Left renal cortex interstitium (tissue), 4 donors: ENCODE data around the gene PARVB. TPM values are rescaled to one million over a fixed set of nuclear protein-coding genes. Genes with fewer than 3 reads are reported as not detected.
A peak's percentile ranks its signal among the peaks of the same experiment; 100 is the strongest.
"Not testable (repeated sequence)": the region's sequence is repeated elsewhere in the genome, so short reads cannot be mapped to it uniquely, and the experiment has no call there.

Experiments used
- DNase-seq, 4 donors: peaks; one replicate each; pipeline ENCODE4 v3.0.0-alpha.2; 2013; ENCODE audit warnings: low read depth in 4 of 4, low spot score in 2 of 4, missing footprints in 1 of 4
- polyA plus RNA-seq, 4 donors: library from polyadenylated mRNA; unstranded; fragments of 120-200 nt; gene quantifications; one replicate each; pipeline ENCODE4 v1.2.1, GENCODE V29; 2013; ENCODE audit not compliant: insufficient read length in 4 of 4

The PARVB gene
- polyA plus RNA-seq, 4 donors: 20.8 to 25.3 (median 23.9) TPM

DNA sequence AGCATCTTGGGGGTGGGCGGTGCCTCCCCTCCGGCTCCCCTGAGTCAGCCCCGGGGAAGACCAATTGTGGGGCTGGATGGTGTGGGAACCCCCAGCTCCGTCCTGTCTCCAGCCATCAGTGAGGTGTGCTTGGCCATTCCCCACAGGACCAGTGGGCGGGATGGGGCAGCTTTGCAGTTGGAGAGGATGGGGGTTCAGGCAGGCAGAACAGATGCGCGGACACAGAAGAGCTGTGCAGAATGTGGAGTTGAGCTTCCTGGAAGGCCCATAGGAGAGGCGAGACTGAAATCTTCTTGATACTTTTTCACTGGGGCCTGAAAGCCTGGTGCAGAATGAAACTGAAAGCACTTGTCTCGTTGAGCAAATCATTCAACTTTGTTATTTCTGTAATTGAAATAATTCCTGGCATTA is 23.8 kb downstream of the PARVB start:
- DNase-seq: no peak

GRCh38 chr22:44049486-44050231 is 25.6 kb downstream of the PARVB start:
- DNase-seq: no peak

GRCh38 chr22:44050766-44051355 is 26.8 kb downstream of the PARVB start:
- no peak for DNase-seq

DNA sequence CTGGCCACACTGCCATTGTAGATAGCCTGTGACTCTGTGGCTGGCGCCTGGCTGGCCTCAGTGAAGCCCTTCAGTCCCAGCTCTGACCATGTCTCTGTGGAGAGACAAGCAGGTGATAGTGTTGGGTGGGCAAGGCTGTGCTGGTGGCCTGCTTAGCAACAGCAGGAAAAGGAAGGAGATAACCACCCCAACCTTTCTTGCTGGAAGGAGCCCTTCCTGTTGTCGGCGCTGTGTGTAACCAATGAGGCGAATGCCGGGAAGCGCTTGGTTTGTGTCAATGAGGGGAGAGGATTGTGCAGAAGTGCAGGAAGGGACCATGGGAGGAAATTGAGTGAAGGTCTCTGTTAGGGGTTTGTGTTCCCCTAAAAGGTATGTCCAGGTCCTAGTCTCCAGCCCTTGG is 27.3 kb downstream of the PARVB start:
- no peak for DNase-seq

- no peak for DNase-seq
These were observed 27.9 kb downstream of the PARVB start for GRCh38 chr22:44051961-44052360.

GRCh38 chr22:44055805-44056204 is 31.7 kb downstream of the PARVB start:
- DNase-seq: no peak

GRCh38 chr22:44056649-44057048 is 32.5 kb downstream of the PARVB start:
- not testable (repeated sequence) for DNase-seq

GRCh38 chr22:44057401-44057987 is 33.4 kb downstream of the PARVB start:
- no peak for DNase-seq

DNA sequence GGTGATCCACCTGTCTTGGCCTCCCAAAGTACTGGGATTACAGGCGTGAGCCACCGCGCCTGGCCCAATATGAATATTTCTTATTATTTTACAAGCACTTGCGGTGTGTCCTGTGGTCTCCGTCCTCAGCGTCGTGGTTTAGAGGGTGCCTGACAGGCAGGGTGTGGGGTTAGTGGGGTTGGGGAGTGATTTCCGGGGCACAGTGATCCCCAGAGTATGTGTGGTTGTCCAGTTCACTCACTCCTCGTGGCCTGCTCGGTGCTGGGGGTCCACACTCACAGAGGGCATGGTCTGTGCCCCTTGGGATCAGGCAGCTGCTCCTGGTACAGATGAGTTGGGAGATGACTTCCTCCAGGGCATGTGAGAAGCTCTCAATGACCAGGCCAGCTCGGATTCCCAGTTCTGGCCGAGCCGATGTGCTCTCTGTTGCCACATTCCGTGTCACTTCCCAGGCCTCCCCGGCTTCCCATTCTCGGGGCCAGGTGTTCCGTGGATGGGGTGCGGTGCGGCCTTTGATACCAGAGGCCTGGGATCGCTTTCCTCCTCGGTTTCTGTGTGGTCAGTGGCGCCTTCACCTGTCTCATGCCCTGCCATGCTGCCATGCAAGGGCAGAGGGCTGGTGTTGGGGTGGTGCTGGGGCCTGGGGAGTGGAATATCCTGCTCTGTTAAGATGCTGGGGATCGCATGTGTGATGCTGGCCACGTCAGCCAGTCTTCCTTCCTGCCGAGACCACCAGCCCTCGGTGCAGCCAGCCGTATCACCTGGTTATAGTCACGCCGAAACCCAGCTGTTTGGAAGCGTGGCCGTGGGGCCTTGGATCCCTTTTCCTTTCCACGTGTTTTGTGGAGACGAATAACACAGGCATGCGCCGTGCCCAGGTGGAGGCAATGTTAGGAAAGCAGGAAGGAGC is 39.6 kb downstream of the PARVB start:
- DNase-seq: no peak

DNA sequence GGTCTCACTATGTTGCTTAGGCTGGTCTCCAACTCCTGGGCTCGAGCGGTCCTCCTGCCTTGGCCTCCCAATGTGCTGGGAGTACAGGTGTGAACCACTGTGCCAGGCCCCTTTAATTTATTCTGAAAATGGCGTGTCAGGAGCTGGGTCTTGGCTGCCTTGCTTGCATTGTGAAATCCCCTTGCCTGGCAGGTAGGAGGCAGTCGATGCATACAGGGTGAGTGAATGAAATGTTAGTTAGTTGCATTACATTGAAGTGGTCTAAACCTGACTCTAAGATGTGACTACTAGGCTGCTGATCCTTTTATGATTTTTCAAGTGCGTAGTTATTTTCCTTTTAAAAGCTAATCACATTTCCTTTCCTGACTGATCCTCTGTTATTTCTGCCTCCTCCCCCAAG is 42.9 kb downstream of the PARVB start:
- DNase-seq: no peak

DNA sequence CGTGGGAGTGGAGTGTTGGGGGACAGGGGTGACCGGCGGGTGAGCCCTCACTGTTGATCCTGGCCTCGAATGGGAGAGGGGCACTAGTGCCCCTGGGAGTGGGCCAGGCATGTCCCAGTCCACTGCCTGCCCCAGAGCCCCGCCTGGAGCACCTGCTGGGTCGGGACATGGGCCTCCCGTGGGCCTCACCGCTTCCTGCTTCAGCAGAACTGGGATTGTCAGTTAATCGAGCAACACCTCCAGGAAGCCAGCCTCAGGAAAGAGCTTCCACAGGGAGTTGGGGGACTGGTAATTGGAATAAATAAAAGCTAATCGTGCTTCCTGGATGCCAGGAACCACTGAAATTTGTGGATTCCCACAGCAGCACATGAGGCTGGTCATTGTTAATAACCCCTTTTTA is 43.8 kb downstream of the PARVB start:
- no peak for DNase-seq

DNA sequence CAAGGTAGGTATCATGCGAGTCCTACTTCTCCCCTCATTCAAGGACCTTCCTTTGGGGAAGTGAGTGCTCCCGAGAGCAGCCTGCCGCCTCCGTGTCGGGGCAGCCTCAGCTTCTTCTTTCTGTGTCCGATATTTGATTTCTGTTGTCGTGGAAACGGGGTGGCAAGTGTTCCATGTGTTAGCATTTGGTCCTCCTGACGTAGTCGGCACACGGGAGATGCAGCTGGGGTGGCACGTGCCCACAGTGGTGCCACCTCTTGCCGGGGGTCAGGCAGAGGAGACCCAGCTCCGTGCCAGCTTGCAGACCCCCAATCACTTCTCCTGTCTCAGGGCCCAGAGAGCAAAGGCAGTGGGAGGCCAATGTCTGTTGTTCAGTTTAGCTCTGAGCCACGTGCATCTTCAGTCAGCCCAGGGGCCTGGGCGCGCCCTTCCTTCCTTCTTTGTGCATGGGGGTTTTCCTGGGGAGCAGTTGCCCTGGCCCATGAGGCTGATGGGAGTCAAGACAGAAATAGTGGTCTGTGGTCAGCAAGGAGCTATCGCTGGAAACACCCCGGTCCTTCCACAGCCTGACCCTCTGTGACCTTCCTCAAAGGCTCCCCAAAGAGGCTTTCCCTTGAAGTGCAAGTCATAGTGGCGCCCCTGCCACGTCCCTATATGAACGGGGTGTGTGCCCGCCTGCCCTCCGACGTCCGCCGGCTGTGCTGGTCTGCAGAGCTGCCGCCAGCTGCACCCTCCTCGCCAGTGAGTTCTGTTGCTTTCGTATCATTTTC is 44.5 kb downstream of the PARVB start:
- DNase-seq: no peak

DNA sequence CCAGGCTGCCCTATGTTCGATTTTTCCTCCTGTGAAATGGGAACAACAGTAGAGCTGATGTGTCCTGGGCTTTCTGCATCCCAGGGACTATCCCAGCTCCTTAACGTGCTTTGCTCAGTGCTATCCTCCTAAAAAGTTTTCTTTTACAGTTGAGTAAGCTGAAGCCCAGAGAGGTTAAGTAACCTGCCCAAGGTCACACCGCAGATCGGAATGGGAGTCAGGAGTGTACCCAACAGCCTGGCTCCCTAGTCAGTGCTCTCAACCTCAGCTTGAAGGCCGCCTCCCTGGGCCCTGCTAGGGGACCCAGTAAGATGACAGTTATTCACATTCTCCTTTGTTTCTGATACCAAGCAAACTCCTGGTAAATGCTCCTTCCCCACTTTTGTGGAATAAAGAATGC is 45.9 kb downstream of the PARVB start:
- DNase-seq: no peak

DNA sequence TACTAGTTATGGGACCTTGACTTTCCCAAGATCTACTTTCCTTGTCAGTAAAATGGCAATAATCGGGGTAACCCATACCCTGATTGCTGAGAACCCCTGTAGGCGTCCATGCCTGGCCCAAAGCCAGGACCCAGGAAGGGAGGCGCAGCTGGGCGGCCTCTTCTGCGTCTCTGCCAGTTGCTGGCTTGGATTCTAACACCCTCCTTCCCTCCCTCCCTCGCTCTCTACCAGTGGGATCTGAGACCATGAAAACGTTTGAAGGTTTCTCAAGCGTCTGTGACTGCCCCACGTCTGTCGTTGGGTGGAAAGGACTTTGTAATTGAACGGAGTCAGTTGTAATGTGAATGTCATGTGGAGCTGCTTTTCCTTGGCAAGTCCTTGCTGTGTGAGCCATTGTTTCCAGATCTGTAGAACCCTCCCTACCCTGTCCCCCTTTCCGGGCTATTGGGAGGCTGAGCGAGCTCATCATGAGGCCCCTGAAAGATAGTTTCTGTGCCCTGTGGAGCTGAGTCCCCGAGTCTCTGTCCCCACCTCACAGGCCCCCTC is 47.8 kb downstream of the PARVB start:
- no peak for DNase-seq

GRCh38 chr22:44074337-44074984 is 50.4 kb downstream of the PARVB start:
- DNase-seq: peak in 2 of 4 donors; percentile 59 to 60

DNA sequence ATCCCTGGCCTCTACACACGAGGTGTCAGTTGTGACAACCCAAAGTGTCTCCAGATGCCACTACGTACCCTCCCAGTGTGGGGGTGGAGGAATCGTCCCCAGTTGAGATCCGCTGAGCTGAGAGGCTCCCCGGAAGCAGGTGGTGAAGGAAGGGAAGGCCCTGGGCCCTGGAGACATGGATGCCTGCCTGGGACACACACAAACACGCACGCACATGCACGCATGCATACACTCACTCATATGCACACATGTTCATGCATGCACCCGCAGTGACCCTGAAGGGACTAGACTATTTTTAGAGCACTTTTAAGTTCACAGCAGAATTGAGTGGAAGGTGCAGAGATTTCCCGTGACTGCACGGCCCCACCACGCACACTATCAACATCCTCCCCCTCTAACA is 50.9 kb downstream of the PARVB start:
- no peak for DNase-seq

- no peak for DNase-seq
These were observed 51.6 kb downstream of the PARVB start for GRCh38 chr22:44075670-44076069.

DNA sequence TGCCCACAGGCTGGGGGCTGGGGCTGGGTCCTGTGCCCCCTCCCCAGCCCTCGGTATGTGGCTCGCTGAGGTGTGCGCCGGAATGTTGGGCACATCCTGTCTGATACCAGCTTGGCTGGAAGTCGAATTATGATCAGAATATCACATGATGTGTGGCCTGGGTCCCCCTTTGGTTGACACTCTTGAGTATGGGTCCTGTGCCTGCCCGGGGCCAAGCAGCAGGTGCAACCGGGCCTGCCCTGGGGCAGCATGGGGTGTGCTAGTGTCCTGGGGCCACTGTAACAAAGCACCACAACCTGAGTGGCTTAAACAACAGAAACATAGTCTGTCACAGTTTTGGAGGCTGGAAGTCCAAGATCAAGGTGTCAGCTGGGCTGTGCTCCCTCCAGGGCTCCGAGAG is 52.7 kb downstream of the PARVB start:
- DNase-seq: no peak
